ENCODE data around the gene PSMD1.
"Not testable (repeated sequence)": the region's sequence is repeated elsewhere in the genome, so short reads cannot be mapped to it uniquely, and the experiment has no call there.

Gene PSMD1

DNA sequence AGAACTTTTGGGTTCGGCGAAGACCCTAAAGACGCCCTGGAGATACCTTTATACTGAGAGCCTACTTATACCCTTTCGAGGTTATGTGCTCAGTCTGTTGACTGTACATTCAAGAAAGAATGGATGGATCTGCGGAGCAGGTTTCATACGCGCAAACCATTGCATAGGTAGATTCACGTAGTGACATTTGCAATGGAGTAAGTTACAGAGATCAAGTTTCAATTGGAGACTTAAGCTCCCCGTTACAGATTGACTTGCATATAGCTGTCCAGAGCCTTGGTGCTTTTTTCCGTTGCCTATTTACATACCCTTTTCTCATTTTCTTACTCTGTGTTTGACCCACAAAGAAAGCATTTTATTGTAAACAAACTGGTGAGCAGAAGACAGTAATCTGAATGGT, 923 bp downstream of the PSMD1 start:
- DNase-seq (ENCODE audit: low spot score) = no peak

GRCh38 chr2:231058761-231059550, 2.3 kb downstream of the PSMD1 start:
- DNase-seq (ENCODE audit: low spot score) = no peak

GRCh38 chr2:231059756-231060155, 3.1 kb downstream of the PSMD1 start:
- no peak for DNase-seq (ENCODE audit: low spot score)

DNA sequence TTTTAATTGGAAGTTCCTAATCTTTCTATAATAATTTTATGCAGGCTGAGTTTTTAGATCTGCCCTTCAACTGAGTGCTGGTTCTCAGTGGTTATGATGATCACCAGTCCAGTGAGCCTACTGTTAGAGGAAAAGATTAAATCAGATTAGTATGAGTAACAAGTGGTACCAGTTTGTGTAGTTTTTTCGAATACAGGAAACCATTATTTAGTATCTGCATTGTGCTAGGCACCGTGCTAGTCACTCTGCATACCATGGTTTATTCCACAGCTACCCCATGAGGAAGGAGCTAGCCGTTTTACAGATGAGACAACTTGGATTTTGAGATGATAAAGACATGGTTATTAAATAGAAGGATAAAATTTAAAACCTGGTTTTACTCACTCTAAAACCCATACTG, 6.1 kb downstream of the PSMD1 start:
- no peak for DNase-seq (ENCODE audit: low spot score)

GRCh38 chr2:231063347-231063746, 6.7 kb downstream of the PSMD1 start:
- no peak for DNase-seq (ENCODE audit: low spot score)

- DNase-seq (ENCODE audit: low spot score) = no peak
Measured at GRCh38 chr2:231065966-231066365, 9.3 kb downstream of the PSMD1 start.

GRCh38 chr2:231067531-231067930, 10.9 kb downstream of the PSMD1 start:
- DNase-seq (ENCODE audit: low spot score) = not testable (repeated sequence)

DNA sequence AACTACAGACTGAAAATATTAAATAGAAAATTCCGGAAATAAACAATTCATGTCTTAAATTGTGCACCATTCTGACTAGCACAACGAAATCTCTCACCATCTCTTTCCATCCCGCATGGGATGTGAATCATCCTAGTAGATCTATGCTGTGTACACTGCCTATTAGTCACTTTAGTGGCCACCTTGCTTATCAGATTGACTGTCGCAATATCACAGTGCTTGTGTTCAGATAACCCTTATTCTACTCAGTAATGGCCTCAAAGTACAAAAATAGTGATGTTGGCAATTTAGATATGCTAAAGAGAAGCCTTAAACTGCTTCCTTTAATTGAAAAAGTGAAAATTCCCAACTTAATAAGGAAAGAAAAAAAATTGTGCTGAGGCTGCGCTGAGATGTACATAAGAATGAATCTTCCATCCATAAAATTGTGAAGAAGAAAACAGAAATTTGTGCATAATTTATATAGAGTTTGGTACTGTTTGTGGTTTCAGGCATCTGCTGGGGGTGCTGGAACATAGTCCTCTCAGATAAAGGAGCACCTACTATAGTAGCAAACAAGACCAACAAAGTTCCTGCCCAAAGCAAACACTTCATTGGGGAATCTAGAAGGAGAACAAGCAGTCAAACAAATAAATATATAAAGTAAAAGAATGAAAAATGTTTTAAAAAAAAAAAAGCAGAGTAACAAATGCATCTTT, 12.0 kb downstream of the PSMD1 start:
- DNase-seq (ENCODE audit: low spot score) = no peak

DNA sequence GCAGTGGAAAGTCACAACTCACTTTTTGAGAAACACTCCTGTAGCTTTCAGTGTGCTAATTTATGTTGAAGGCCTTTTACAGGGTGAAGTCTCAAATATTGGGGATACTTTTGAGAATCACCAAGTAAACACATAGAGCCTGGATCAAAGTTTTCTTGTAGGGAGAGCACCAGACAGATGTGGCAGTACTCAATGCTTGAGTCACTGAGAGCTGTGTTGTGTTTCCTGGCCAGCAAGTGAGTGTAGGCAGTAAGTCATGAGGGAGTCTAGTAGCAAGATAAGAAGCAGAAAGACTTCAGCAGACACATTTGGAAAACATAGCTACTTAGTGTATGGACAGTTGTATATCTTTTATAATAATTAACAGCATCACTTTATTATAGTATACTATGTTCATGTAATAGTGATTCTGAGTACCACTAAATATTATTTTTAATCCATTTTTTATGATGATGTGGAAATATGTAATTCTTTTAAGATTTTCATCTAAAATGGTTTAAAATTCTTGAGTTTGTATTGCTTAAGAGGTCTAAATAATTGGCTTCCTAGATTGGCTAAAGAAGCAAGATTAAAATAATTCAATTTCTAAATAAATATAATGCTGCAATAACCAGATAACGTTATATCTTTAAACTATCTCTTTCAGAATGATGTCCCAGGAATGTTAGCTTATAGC, 12.8 kb downstream of the PSMD1 start:
- no peak for DNase-seq (ENCODE audit: low spot score)

GRCh38 chr2:231084565-231084964, 27.9 kb downstream of the PSMD1 start:
- no peak for DNase-seq (ENCODE audit: low spot score)

DNA sequence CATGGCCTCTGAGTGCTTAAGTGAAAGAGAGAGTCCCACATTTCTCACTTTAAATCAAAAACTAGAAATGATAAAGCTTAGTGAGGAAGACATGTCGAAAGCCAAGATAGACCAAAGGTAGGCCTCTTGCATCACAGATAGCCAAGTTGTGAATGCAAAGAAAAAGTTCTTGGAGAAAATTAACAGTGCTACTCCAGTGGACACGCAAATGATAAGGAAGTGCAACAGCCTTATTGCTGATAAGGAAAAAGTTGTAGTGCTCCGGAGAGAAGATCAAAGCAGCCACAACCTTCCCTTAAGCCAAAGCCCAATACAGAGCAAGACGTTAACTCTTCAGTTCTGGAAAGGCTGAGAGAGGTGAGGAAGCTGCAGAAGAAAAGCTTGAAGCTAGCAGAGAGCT, 32.1 kb downstream of the PSMD1 start:
- DNase-seq (ENCODE audit: low spot score) = no peak

- no peak for DNase-seq (ENCODE audit: low spot score)
Measured at GRCh38 chr2:231093933-231094332, 37.3 kb downstream of the PSMD1 start.

DNA sequence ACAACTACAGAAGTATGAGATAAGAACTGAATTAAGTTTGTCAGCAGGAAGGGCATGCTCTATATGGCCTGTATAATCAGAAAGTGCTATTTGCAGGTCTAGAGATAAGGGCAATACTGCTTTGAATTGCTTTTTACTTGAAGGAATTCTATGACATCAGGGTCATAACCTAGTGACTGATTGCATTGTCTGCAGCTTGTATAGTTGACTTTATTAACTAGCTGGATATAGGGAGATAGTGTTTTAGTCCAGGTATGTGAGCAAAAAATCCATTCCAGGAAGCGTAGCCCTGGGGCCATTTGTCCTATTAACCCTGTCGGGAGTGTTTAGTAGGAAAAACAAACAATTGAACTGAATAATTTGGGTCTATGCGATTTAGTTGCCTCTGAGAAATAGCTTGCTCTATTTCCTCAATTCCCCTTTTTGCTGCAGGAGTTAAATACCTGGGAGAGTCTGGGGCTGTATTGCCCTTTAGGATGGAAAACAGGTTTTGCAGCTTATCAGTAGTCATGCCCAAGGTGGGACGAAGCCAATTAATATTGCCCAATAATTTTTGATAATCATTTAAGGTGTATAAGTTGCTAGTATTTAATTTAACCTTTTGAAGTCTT, 38.2 kb downstream of the PSMD1 start:
- no peak for DNase-seq (ENCODE audit: low spot score)

DNA sequence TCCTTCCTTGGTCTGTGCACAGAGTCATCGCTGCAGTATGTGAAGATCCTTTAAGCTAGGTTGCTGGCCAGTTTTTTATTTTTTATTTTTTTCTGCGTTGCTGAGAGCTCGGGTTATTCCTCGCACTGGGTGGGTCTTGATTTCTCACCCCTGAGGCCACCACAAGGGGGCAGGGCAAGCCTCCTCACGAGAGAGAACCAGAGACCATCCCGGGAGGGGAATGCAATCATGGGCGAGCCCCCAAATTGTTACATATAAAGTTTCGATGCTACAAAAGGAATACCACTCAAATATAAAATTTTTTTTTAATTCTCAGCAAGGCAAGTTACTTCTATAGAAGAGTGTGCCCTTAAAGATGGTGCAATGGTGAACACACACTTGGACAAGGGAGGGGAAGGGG, 43.3 kb downstream of the PSMD1 start:
- DNase-seq (ENCODE audit: low spot score) = no peak

DNA sequence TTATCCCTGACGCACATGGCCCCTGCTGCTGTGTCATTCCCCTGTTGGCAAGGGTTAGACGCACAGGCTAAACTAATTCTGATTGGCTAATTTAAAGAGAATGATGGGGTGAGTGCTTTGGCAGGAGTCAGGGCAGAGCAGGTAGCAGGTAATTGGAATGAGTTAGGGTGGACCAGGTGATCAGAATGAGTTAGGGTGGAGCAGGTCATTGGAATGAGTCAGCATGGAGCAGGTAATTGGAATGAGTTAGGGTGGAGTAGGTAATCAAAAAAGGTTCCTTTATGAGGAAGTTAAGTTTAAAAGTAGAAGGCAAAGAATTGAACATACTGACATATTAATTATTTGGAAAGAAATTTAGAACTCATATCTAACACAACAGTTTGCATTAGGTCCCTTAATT, 43.7 kb downstream of the PSMD1 start:
- not testable (repeated sequence) for DNase-seq (ENCODE audit: low spot score)

- DNase-seq (ENCODE audit: low spot score) = no peak
Measured at GRCh38 chr2:231100990-231101389, 44.3 kb downstream of the PSMD1 start.

DNA sequence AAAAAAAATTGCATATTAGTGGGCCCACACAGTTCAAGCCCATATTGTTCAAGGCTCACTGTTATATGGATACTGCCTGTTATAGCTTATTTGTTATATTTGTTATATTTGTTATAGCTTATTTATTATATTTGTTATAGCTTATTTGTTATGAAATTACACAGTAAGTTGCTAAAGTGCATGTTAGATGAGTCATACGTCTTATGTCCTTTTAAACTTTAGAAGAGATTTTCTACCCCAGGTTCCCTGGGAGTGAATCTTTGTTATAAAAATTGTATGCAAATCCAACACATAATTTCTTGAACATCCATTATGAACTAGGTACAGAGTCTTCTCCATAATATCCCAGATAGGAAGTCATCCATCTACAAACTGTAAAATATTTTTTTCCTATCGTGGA, 46.1 kb downstream of the PSMD1 start:
- DNase-seq (ENCODE audit: low spot score) = no peak

DNA sequence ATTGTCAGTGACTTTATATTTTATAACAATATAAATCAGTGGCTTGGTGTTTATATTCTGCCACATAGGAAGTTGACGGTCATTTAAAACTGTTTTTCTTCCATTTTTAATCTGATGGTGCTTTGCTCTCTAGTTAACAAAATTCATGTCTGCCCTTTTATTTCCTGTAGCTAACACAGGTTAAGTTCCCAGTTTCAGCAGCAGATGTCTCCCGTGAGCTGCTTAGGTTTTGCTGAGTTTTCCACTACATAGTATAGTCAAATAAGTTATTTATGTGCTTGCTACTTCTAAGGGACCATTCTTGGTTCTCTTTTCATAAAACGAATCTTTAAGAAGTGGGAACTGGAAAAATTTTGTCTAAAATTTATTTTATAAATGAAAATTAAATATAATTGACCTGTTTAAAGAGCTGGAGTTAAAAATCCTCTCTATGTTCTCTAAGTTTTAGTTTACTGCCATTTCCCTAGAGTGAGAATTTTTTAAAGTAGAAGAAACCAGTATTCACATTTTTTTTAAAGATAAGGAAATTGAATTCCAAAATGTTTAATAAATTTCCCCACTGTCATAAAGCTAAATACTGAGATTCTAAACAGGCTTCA, 47.5 kb downstream of the PSMD1 start:
- peak; percentile 61 for DNase-seq (ENCODE audit: low spot score)

DNA sequence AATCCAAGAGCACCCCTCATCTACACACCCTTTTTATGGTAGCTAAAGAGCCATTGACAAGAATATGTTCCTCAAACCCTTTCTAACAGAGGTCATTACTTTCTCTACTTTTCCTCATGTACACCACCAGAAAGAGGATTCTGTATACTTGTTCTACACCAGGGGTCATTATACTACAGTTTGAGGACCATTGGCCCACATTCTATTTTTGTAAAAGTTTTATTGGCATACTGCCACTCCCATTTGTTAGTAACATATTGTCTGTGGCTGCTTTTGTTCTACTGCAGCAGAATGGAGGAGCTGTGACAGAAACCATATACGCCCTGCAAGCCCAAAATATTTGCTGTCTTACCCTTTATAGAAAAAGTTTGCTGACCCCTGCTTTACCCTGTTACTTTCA, 53.9 kb downstream of the PSMD1 start:
- no peak for DNase-seq (ENCODE audit: low spot score)

GRCh38 chr2:231111987-231112386, 55.3 kb downstream of the PSMD1 start:
- DNase-seq (ENCODE audit: low spot score) = no peak

GRCh38 chr2:231113489-231113888, 56.8 kb downstream of the PSMD1 start:
- DNase-seq (ENCODE audit: low spot score) = no peak

DNA sequence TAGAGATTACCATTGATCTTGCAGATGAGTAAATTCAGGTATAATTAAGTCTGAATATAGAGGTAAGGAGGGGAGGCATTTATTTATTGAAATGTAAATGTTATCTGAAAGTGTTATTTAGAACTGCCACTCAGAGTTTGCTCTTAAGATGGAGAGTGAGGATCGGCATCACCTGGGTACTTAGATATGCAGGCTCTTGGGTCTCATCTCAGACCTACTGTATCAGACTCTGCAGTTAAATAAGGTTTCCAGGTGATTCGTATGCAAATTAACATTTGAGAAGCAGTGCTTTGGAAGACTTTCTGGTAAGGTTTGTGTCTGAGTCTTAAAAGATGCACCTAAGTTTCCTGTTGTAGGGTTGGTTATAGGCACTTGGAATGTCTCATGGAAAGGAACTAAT, 59.0 kb downstream of the PSMD1 start:
- no peak for DNase-seq (ENCODE audit: low spot score)
